Testis (tissue), 2 donors: Measurements from ENCODE around the gene GCN1.

Experiments
- CTCF ChIP-seq, 3 experiments: fragments of 450-650 bp in 2 of 3; fragments of 200-600 bp in 1 of 3; sonication (generic) in 1 of 3; IDR thresholded peaks; one replicate each; pipeline ENCODE4 v1.5.1; 2016 to 2019; ENCODE audit warnings: antibody characterized with exemption in 3 of 3, mild to moderate bottlenecking in 2 of 3, moderate library complexity in 1 of 3
- POLR2A ChIP-seq: fragments of 450-650 bp; IDR thresholded peaks from one replicate; pipeline ENCODE4 v1.6.1; 2017; ENCODE audit warnings: antibody characterized with exemption, mild to moderate bottlenecking, moderate library complexity

GRCh38 chr12:120225852-120226640 lies 31.5 kb upstream of the GCN1 start:
- no peak for TF ChIP-seq POLR2A
- TF ChIP-seq CTCF (IDR thresholded peaks at IDR 0.05), result no peak
